Keratinocyte (primary cell): ENCODE measurements around the gene TSPEAR. TPM values are rescaled to one million over a fixed set of nuclear protein-coding genes. Genes with fewer than 3 reads are reported as not detected.

Source experiments
- DNase-seq: peaks from one replicate; pipeline ENCODE4 v3.0.0-alpha.2; 2011; ENCODE audit warnings: low read depth, missing footprints, low spot score
- FAIRE-seq: peaks from 2 replicates; lab custom pipeline; 2011; peaks lifted over from hg19 to GRCh38; lab: Jason Lieb, UNC
- H2AFZ ChIP-seq: 2 replicates; pipeline ENCODE4 v1.6.0; 2012; ENCODE audit warnings: low read length, control low read depth, inconsistent platforms; ENCODE audit not compliant: control insufficient read depth
- H3K27ac ChIP-seq: 2 replicates; pipeline ENCODE4 v1.5.1; 2011; ENCODE audit warnings: low read length; ENCODE audit not compliant: control insufficient read depth, insufficient read depth
- H3K27me3 ChIP-seq: 3 replicates; pipeline ENCODE4 v1.6.0; 2011; ENCODE audit warnings: low read length; ENCODE audit not compliant: control insufficient read depth, insufficient read depth; ENCODE audit errors: extremely low read depth
- H3K36me3 ChIP-seq, 2 experiments: 2 replicates in 1 of 2; 3 replicates in 1 of 2; pipeline ENCODE4 v1.5.1; 2011; ENCODE audit warnings: low read length in 2 of 2, mild to moderate bottlenecking in 1 of 2; ENCODE audit not compliant: control insufficient read depth in 2 of 2, insufficient read depth in 2 of 2; ENCODE audit errors: extremely low read depth in 1 of 2
- H3K4me1 ChIP-seq: 3 replicates; pipeline ENCODE4 v1.5.1; 2011; ENCODE audit warnings: low read length; ENCODE audit not compliant: control insufficient read depth, insufficient read depth; ENCODE audit errors: extremely low read depth
- H3K4me2 ChIP-seq: 3 replicates; pipeline ENCODE4 v1.6.0; 2011; ENCODE audit warnings: low read depth, low read length; ENCODE audit not compliant: control insufficient read depth, insufficient read depth; ENCODE audit errors: extremely low read depth
- H3K4me3 ChIP-seq, 3 experiments: fragments of 200-600 bp in 1 of 3; sonication (generic) in 1 of 3; 2 replicates in 2 of 3; 3 replicates in 1 of 3; pipeline ENCODE4 v1.5.1; 2011 to 2016; ENCODE audit warnings: low read length in 3 of 3, mild to moderate bottlenecking in 3 of 3, control low read depth in 2 of 3, inconsistent platforms in 1 of 3, low read depth in 1 of 3, mixed read lengths in 1 of 3, mixed run types in 1 of 3, moderate library complexity in 1 of 3; ENCODE audit not compliant: control insufficient read depth in 2 of 3, insufficient read depth in 2 of 3; ENCODE audit errors: extremely low read depth in 1 of 3
- H3K79me2 ChIP-seq: 2 replicates; pipeline ENCODE4 v1.6.0; 2012; ENCODE audit warnings: low read length; ENCODE audit not compliant: control insufficient read depth, insufficient read depth
- H3K9ac ChIP-seq: 3 replicates; pipeline ENCODE4 v1.6.0; 2011; ENCODE audit warnings: low read length; ENCODE audit not compliant: control insufficient read depth, insufficient read depth; ENCODE audit errors: extremely low read depth
- H3K9me1 ChIP-seq: 3 replicates; pipeline ENCODE4 v1.6.0; 2011; ENCODE audit warnings: low read length; ENCODE audit not compliant: control insufficient read depth, insufficient read depth; ENCODE audit errors: extremely low read depth
- H3K9me3 ChIP-seq: 2 replicates; pipeline ENCODE4 v1.5.1; 2012; ENCODE audit warnings: low read depth, low read length; ENCODE audit not compliant: control insufficient read depth
- H4K20me1 ChIP-seq: 3 replicates; pipeline ENCODE4 v1.6.0; 2011; ENCODE audit warnings: low read length; ENCODE audit not compliant: control insufficient read depth, insufficient read depth; ENCODE audit errors: extremely low read depth
- CTCF ChIP-seq, 3 experiments: IDR thresholded peaks in 1 of 3; conservative IDR thresholded peaks in 1 of 3; optimal IDR thresholded peaks in 1 of 3; 2 replicates in 2 of 3; 3 replicates in 1 of 3; pipeline versions ENCODE3 to v1.5.1; 2011; ENCODE audit warnings: low read length in 3 of 3, mild to moderate bottlenecking in 3 of 3, moderate library complexity in 2 of 3, control low read depth in 1 of 3, inconsistent platforms in 1 of 3; ENCODE audit not compliant: insufficient read depth in 2 of 3; ENCODE audit errors: extremely low read depth in 1 of 3
- EZH2 ChIP-seq: IDR thresholded peaks from one replicate; pipeline ENCODE4 v1.6.1; 2012; ENCODE audit warnings: inconsistent platforms, mild to moderate bottlenecking, low read length, moderate library complexity
- dilution Hi-C: fragments of 300-500 bp; cut with MboI; formaldehyde crosslinking; loops from one replicate; pipeline ENCODE4 v1.7.0; 2020; ENCODE audit warnings: low sequenced_read_pairs; ENCODE audit not compliant: extremely low pct_ligation_motif_present
- polyA plus RNA-seq, 5 experiments: library from polyadenylated mRNA; depleted of rRNA in 3 of 5; stranded (reverse) in 3 of 5; stranded (forward) in 1 of 5; unstranded in 1 of 5; fragments of >200 nt; gene quantifications; 1 replicate in 1 of 5; 2 replicates in 3 of 5; 3 replicates in 1 of 5; pipeline versions ENCODE4 v1.2.1 to v1.2.3, GENCODE V29; 2011 to 2012; ENCODE audit warnings: missing spikeins in 2 of 5, low read depth in 1 of 5, low replicate concordance in 1 of 5

The TSPEAR gene
- polyA plus RNA-seq, 1 donor (not counting 4 experiments of a cell fraction or from before 2014, with no cell fraction given) = 0.12 TPM

- Histone ChIP-seq H3K27me3 (peaks cover 63% of the 10 kb centered on the region), H3K4me2 (peak overlapping the region; percentile 91), H2AFZ (peak overlapping the region; percentile 57), H3K79me2 (no peaks in the 10 kb centered on the region), H3K36me3 (no peaks in the 10 kb centered on the region), H3K9ac (peak overlapping the region; percentile 26), H3K9me1 (no peaks in the 10 kb centered on the region), H3K4me3 (peak overlapping the region; percentile 14 to 61 (median 59)), H3K27ac (no peak overlapping the region), H3K4me1 (peaks cover 31% of the 10 kb centered on the region), H4K20me1 (no peaks in the 10 kb centered on the region), H3K9me3 (peaks cover 4% of the 10 kb centered on the region)
- TF ChIP-seq CTCF (optimal IDR thresholded peaks at IDR 0.05 in 1 of 3, IDR thresholded peaks at IDR 0.05 in 1 of 3, conservative IDR thresholded peaks at IDR 0.05 in 1 of 3; ENCODE audit: extremely low read depth in 1 of 3, insufficient read depth in 2 of 3, low read length in 3 of 3) (no peak), EZH2 (no peak)
- FAIRE-seq (no peak), DNase-seq (no peak)
- dilution Hi-C loops = no loop called here
Measured at GRCh38 chr21:44708866-44709425, 2.4 kb downstream of the TSPEAR start.

DNA sequence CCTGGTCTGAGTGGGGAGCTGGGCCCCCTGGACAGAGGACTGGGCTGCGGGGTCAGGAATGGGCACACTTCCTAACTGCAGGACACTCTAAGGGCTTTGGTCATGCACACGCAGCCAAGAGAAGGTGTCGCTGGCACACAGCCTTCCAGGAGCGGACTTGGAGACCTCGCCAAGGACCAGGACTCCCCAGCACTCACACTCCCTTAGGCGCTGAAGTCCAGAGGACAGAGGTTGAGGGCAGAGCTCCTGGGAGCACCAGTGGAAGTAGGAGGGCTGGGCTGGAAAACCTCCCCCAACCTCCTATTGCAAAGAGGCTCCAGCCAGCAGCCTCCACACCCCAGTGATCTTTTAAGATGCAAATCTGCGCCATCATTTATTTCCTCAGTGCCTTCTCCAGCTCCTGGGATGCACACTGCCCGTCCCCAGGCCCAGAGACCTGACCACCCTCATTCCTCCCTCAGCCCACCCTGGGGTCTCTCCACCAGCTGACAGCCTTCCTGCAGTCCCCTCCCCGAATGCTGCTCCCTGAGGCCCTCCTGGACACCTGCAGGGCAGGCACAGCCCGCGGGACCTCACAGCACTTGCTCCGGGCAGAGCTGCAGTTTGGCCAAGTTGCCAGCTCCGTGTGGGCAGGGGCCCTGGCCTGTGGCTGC lies 3.0 kb downstream of the TSPEAR start:
- dilution Hi-C loops = no loop called here
- H3K79me2 ChIP-seq = no peaks in the 10 kb centered on the region

More for the DNA sequence above, 3.0 kb downstream of the TSPEAR start:
- peaks cover 31% of the 10 kb centered on the region for H3K4me1 ChIP-seq
- H3K4me3 ChIP-seq = no peak overlapping the region
- no peak overlapping the region for H3K9ac ChIP-seq
- H3K36me3 ChIP-seq = no peaks in the 10 kb centered on the region
- DNase-seq (no peak), FAIRE-seq (no peak)
- H3K27ac ChIP-seq = no peak overlapping the region
- no peaks in the 10 kb centered on the region for H4K20me1 ChIP-seq
- TF ChIP-seq CTCF (optimal IDR thresholded peaks at IDR 0.05 in 1 of 3, IDR thresholded peaks at IDR 0.05 in 1 of 3, conservative IDR thresholded peaks at IDR 0.05 in 1 of 3; ENCODE audit: extremely low read depth in 1 of 3, insufficient read depth in 2 of 3, low read length in 3 of 3) (no peak), EZH2 (no peak)
- H3K4me2 ChIP-seq = peak overlapping the region; percentile 91
- peaks cover 4% of the 10 kb centered on the region for H3K9me3 ChIP-seq
- H3K27me3 ChIP-seq = peaks cover 57% of the 10 kb centered on the region
- no peak overlapping the region for H2AFZ ChIP-seq
- no peaks in the 10 kb centered on the region for H3K9me1 ChIP-seq
